ENCODE measurements around the gene ELF5. TPM values are rescaled to one million over a fixed set of nuclear protein-coding genes. Genes with fewer than 3 reads are reported as not detected.

The ELF5 gene
- total RNA-seq, 2 experiments from 2014 or later: not detected

DNA sequence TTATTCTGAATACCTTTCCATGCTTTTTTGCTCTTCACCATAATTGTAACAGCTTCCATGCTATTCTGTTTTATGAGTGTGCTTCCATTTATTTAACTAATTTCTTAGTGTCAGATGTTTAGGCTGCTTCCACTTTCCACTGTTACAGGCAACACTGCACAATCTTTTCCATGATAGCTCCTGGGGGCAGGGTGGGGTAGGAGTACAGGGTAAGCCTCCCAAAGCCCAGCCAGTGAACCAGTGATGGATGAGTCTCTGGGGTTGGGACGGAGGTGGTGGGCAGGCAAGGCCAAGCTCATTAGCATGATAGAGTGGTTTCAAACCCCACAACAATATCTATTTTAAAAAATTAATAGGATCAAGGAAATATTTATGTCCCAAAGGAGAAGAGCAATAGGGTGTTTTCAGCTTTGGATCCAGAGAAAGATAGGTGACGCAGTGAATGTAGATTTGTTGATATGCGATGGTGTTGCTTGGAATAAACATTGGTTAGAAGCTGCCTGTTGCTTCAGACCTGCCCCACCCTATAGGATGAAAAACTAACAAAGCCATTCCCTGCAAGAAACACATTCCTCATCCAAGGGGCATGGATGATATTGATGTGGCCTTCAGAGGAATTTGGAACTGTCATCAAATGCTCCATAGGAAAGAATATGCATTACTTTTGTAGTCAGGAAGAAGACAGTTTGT, 17.1 kb upstream of the ELF5 start:
- no peak for DNase-seq
- H3K9me3 Mint-ChIP-seq: peaks cover 4% of the 10 kb centered on the region
- H3K27me3 Mint-ChIP-seq: peaks cover 19% of the 10 kb centered on the region
- H3K36me3 Mint-ChIP-seq: no peaks in the 10 kb centered on the region
- no peak overlapping the region for H3K27ac Mint-ChIP-seq
- H3K4me3 Mint-ChIP-seq: no peak overlapping the region
- peaks cover 2% of the 10 kb centered on the region for H3K4me1 Mint-ChIP-seq

DNA sequence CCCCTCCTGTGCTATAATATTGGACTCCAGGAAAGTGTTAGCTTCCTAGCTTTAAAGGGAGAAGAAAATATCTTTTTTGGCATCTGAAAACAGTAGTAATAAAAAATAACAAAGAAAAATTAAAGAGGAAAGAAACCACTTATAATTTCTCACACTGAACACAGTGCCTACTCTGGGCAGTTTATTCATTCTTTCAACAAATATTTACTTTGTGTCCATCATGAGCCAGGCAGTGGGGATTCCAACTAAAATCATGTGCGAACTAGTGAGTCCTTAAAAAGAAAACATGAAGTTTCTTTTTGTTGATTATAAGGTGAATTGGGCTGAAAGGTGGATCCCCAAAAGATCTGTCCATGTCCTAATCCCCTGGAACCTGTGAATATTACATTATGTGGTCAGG, 16.0 kb upstream of the ELF5 start:
- Mint-ChIP-seq H3K9me3 (peaks cover 3% of the 10 kb centered on the region), H3K27me3 (peaks cover 15% of the 10 kb centered on the region), H3K27ac (no peak overlapping the region), H3K4me1 (peaks cover 2% of the 10 kb centered on the region), H3K36me3 (no peaks in the 10 kb centered on the region), H3K4me3 (no peak overlapping the region)
- no peak for DNase-seq

DNA sequence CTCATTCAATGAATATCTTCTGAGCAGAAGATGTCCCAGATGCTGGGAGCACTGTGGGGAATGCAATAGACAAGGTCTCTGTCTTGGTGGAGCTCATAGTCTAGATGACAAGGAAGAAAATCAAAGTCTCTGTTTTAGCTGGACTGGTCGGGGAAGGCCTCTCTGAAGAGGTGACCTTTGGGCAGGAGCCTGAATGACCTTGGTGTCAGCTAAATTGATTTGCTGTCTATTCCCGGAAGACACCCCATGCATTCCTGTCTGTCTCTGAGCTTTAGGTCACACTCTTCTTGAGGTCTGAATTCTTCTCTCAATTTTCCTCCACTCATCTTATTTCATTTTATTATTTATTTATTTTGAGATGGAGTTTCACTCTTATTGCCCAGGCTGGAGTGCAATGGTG, 14.5 kb upstream of the ELF5 start:
- peaks cover 15% of the 10 kb centered on the region for H3K27me3 Mint-ChIP-seq
- peaks cover 2% of the 10 kb centered on the region for H3K4me1 Mint-ChIP-seq
- no peak overlapping the region for H3K27ac Mint-ChIP-seq
- no peak overlapping the region for H3K4me3 Mint-ChIP-seq
- H3K36me3 Mint-ChIP-seq: no peaks in the 10 kb centered on the region
- H3K9me3 Mint-ChIP-seq: no peaks in the 10 kb centered on the region
- DNase-seq: no peak

DNA sequence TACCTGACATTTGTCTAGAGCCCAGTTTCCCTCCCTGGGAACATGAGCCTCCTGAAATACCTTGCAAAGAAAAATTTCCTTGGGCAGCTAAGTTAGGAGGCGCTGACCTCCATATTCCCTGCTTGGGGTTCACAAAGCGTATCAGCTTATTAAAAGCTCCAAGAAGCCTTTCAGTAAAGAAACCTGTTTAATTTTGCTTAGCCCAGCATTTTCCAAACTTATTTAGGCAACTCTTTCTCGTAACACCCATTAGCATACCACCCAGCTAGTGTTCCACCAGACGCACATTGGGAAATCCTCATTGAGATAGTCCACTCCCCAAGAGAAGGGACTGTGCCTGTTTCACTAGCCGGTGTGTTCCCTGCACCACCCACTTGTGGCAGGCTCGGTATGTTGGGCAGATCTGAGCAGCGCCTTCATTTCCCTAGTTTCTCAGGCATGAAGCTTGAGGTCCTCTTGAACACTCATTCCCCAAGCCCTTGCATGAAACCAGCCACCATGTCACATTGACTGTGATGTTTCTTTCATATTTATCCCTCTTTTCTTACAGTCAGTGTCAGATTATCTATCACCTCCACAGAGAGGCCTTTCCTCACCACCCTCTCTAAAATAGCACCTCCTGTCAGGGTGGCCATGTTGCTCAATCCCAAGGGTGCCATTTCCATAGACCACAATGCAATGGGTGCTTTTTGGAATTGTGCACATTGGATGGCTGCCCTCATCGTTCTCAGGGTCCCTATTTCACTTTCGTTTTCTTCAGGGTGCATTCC, 12.5 kb upstream of the ELF5 start:
- H3K4me3 Mint-ChIP-seq: no peak overlapping the region
- no peak for DNase-seq
- H3K4me1 Mint-ChIP-seq: peaks cover 2% of the 10 kb centered on the region
- no peaks in the 10 kb centered on the region for H3K9me3 Mint-ChIP-seq
- peaks cover 12% of the 10 kb centered on the region for H3K27me3 Mint-ChIP-seq
- H3K36me3 Mint-ChIP-seq: no peaks in the 10 kb centered on the region
- no peak overlapping the region for H3K27ac Mint-ChIP-seq

DNA sequence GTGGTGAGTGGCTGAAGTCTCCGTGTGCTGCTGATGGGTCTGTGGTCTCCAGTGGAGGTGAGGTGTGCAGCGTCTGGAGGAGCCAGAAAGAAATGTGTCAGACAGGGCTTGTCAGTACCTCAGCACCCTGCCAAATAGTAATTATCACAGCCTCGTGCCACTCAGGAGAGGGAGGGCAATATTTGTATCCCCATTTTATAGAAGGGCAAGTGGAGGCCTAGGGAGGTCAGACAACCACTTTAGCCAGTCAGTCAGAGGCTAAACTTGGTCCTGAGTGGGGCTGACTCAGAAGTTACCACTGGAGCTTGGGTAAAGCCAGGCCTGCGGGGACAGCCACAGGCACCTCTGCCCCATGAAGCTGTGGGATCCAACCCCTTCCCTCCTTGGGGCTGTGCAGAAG, 11.5 kb upstream of the ELF5 start:
- DNase-seq: no peak
- no peaks in the 10 kb centered on the region for H3K9me3 Mint-ChIP-seq
- H3K27me3 Mint-ChIP-seq: peaks cover 15% of the 10 kb centered on the region
- no peak overlapping the region for H3K27ac Mint-ChIP-seq
- peaks cover 2% of the 10 kb centered on the region for H3K4me1 Mint-ChIP-seq
- H3K4me3 Mint-ChIP-seq: no peak overlapping the region
- H3K36me3 Mint-ChIP-seq: no peaks in the 10 kb centered on the region

DNA sequence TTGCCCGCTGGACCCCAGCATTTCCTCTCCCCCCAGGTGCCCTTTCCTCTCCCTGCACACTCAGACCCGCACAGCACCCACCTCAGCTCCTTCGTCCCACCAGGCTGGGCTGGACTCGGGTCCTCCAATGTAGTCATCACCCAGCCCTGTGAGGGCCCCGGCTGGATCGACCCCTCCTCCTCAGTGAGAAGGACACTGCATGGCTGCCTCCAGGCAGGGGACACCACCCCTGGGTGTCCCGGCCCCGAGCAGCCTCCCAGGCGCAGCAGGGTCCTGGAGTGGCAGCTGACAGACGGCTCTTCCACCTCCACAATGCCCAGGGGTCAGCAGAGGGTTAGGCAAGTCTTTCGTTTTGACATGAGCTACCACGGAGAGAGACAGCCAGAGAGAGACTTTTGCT, 11.1 kb upstream of the ELF5 start:
- DNase-seq: no peak
- no peaks in the 10 kb centered on the region for H3K36me3 Mint-ChIP-seq
- H3K27me3 Mint-ChIP-seq: peaks cover 13% of the 10 kb centered on the region
- H3K27ac Mint-ChIP-seq: no peak overlapping the region
- H3K4me3 Mint-ChIP-seq: no peak overlapping the region
- peaks cover 2% of the 10 kb centered on the region for H3K4me1 Mint-ChIP-seq
- no peaks in the 10 kb centered on the region for H3K9me3 Mint-ChIP-seq

DNA sequence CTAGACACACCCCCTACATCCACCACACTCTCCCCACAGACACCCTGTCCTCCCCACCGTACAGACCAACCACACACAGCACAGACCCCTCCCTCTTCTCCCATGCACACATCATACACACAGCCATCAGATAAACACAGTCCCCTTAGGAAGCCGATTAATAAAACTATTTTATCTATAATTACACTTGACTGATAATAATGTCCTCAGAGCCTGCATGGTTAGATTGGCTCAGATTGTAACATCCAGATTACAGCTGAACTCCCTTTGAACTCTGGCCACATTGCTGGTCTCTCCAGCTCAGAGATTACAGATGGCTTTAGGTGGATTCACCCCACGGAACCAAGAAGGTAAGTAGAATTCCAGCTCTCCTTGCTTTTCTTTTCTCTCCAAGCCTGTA, 9.5 kb upstream of the ELF5 start:
- H3K27me3 Mint-ChIP-seq: peaks cover 5% of the 10 kb centered on the region
- DNase-seq: no peak
- H3K27ac Mint-ChIP-seq: no peak overlapping the region
- H3K4me1 Mint-ChIP-seq: peaks cover 2% of the 10 kb centered on the region
- H3K4me3 Mint-ChIP-seq: no peak overlapping the region
- no peaks in the 10 kb centered on the region for H3K36me3 Mint-ChIP-seq
- H3K9me3 Mint-ChIP-seq: no peaks in the 10 kb centered on the region

DNA sequence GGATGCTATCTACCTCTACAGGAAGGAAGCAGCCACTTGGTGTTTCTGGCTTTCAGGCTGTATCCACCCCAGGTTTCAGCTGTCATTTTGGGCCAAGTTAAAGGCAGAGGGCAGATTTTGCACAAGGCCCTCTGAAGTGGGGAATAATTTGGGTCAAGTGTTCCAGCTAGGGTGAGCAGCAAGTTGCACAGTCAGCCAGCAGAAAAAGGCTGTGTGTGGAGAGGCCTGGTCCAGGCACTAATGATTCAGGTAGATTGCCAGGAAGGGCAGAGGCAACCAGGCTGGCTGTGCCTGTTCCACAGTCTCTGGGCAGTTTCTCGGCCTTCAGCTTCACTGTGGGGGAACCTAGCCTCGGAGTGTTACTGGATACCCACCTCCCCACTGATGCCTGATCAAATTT, 8.6 kb upstream of the ELF5 start:
- no peak overlapping the region for H3K4me3 Mint-ChIP-seq
- H3K4me1 Mint-ChIP-seq: peaks cover 2% of the 10 kb centered on the region
- no peak for DNase-seq
- peaks cover 5% of the 10 kb centered on the region for H3K27me3 Mint-ChIP-seq
- no peak overlapping the region for H3K27ac Mint-ChIP-seq
- H3K9me3 Mint-ChIP-seq: no peaks in the 10 kb centered on the region
- no peaks in the 10 kb centered on the region for H3K36me3 Mint-ChIP-seq

DNA sequence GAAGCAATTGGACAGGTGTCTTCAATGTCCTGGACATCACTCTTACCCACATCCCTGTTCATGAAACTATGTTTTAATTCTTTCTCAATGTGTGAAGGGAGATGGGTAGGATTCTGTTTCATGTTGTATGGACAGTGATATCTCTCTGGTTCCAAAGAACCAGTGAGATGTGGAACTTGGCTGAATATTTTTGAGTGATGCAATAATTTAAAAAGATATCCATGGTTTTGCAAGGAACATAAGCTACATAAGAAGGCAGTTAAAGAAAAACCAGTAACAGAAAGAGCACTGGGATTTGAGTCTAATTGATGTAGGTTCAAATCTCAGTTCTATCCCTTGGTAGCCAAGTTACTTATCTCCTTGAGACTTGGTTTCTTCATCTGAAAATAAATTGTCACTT, 7.7 kb upstream of the ELF5 start:
- Mint-ChIP-seq H3K4me1 (peaks cover under 1% of the 10 kb centered on the region), H3K36me3 (no peaks in the 10 kb centered on the region), H3K9me3 (no peaks in the 10 kb centered on the region), H3K27me3 (peaks cover 5% of the 10 kb centered on the region), H3K27ac (no peak overlapping the region), H3K4me3 (no peak overlapping the region)
- DNase-seq: no peak

DNA sequence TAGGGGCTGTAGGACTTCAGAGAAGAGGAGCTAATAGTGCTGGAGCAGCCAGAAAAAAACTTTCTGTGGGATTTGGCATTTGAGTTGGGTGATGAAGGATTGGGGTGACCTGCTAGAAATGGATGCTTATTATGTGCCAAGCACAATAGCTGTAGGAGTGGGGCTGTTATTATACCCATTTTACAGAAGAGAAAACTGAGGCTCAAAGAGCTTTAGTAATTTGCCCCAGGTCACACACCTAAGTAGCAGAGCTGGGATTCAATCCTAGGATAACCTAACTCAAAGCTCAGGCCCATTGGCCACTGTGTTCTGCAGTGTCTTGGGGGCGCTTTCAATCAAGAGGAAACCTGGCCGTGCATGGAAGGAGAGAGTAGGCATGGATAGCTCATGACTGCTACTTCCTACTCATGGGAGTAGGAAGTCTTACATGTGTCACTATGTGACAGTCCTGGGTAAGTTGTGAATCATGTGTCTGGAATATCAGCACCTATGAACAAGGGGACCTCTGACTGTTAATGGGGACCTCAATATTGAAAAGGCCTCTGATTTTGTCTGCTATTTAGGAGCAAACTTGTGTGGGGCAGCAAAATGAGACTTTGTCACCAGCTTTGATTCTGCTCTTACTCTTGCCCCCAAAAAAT, 6.1 kb upstream of the ELF5 start:
- no peak overlapping the region for H3K27ac Mint-ChIP-seq
- H3K4me3 Mint-ChIP-seq: no peak overlapping the region
- H3K27me3 Mint-ChIP-seq: peaks cover 5% of the 10 kb centered on the region
- no peaks in the 10 kb centered on the region for H3K9me3 Mint-ChIP-seq
- DNase-seq: no peak
- H3K4me1 Mint-ChIP-seq: no peaks in the 10 kb centered on the region
- no peaks in the 10 kb centered on the region for H3K36me3 Mint-ChIP-seq

DNA sequence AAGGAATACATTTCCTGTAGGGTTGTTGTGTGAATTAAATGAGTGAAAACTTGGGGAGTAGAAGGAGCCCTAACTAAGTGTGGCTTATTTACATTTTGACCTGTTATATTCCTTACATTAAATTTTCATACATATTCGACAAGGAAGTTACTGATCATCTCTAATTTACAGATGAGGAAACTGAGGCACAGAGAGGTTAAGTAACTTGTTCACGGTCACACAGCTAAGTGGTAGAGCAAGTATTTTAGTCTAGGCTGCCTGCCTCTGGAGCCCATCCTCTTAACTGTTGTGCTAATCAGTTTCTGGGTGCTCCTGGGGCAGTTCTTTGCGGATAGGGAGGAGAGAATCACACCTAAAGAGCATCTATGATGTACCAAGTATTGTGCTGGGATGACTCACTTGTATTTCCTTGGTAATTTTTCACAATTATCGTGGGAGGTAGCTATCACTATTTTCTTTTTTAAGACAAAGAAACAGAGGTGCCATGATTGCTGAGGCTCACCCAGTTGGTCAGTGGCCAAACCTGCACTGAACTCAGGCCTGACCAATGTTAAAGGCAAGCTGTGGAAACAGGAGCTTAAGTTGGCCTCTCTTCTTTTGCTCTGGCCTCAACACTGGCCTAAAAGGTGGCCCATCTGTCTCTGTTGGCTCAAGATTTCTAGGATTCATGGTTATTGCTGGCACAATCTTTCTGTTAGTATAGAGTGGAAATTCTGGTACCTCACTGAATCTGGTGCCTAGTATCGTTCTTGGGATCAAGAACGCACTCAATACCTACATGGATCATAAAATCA, 2.9 kb upstream of the ELF5 start:
- Mint-ChIP-seq H3K9me3 (no peaks in the 10 kb centered on the region), H3K27ac (no peak overlapping the region), H3K27me3 (peaks cover 10% of the 10 kb centered on the region), H3K36me3 (no peaks in the 10 kb centered on the region), H3K4me1 (no peaks in the 10 kb centered on the region), H3K4me3 (no peak overlapping the region)
- DNase-seq: no peak

DNA sequence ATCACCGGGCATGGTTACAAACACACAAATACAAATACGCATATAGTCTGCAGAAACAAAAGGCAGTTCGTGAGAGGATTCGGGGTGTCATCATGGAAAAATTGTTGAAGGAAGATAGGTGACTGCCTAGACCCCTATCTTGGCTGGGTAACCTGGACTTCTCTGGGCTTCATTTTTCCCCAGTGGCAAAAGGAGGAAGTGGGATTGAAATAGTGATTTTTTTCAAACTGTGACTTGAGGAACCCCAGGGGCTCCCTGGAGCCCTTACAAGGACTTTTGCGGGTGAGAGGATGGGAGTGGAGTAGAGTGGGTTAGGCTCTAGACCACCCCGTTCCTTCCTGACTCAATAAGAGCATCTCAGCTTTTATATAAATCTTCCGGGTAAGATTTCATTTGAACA, 1.0 kb upstream of the ELF5 start:
- Mint-ChIP-seq H3K36me3 (no peaks in the 10 kb centered on the region), H3K4me1 (no peaks in the 10 kb centered on the region), H3K27ac (no peak overlapping the region), H3K27me3 (peaks cover 4% of the 10 kb centered on the region), H3K4me3 (no peak overlapping the region), H3K9me3 (no peaks in the 10 kb centered on the region)
- DNase-seq: no peak

DNA sequence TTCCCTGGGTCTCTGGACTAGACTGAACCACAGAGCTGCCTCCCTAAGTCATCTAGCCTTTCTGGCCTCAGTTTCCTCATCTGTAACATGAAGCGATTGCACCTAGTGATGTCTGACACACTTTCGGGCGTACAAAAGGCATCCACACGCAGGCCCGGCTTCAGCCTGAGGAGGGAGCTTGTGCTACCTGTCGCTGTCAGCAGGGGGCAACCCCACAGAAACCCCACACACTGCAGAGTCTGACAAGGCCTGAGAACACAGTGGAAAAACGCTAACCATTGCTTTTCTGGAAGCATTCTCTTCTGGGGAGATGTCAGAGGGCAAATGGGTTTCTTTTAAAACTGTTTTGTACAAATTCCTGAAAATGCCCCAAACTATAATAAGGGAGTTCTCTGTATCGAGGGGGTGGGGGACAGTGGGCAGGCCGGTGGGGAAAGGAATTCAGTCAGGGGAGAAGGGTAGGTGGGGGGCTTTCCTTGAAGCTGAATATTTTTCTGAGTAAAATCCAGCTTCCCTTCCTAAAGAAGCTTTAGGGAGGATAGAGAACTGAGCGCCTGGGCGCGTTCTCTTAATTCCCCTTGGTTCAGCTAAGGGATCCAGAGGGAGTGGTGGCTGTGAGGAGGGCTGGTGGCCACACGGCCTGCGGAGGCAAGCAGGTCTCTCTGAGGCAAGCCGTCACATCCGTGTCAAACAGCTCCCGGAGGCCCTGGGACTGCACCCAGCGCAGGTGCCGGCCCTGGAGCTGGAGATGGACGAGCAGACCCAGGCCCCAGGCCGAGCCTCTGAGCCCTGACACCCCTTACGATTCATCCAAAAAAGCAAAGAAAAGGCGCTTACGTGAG, 533 bp downstream of the ELF5 start:
- Mint-ChIP-seq H3K36me3 (no peaks in the 10 kb centered on the region), H3K9me3 (no peaks in the 10 kb centered on the region), H3K27me3 (peaks cover 4% of the 10 kb centered on the region), H3K4me3 (no peak overlapping the region), H3K4me1 (no peaks in the 10 kb centered on the region), H3K27ac (no peak overlapping the region)
- peak; percentile 48 for DNase-seq

DNA sequence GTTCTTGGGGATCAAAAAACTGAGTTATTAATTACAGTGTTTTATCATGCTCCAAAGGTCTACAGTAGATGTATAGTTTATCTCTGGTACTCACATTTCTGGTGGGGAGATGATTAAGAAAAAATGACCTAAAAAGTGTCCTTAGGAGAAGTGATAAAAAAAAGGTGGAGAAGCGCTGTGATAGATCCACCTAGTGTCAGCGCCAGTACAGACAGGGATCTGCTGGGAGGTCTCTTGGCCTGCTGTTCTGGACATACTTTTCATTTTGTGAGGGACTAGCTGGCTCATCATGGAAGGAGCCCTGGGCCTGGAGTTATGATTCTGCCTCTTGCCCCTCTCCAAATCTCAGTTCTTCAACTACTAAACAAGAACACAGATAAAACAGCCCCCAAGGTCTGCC, 2.9 kb downstream of the ELF5 start:
- Mint-ChIP-seq H3K4me3 (no peak overlapping the region), H3K36me3 (no peaks in the 10 kb centered on the region), H3K27ac (no peak overlapping the region), H3K9me3 (no peaks in the 10 kb centered on the region), H3K27me3 (peaks cover 4% of the 10 kb centered on the region), H3K4me1 (no peaks in the 10 kb centered on the region)
- DNase-seq: no peak
